ENCODE results near the gene GRB7.

GRCh38 chr17:39742126-39742855 lies 4.6 kb downstream of the GRB7 start:
- no peak for TF ChIP-seq CTCF (IDR thresholded peaks at IDR 0.05)
- TF ChIP-seq POLR2A (IDR thresholded peaks at IDR 0.05) = no peak
- TF ChIP-seq POLR2AphosphoS5 (IDR thresholded peaks at IDR 0.05) = no peak
- TF ChIP-seq EP300 (IDR thresholded peaks at IDR 0.05) = no peak
